ENCODE measurements around the gene ADRA2C. TPM values are rescaled to one million over a fixed set of nuclear protein-coding genes. Genes with fewer than 3 reads are reported as not detected.
A peak's percentile ranks its signal among the peaks of the same experiment; 100 is the strongest.

ADRA2C gene
- total RNA-seq, 1 donor from 2014 or later, result 7.9 TPM

- Mint-ChIP-seq H3K27me3 (peaks cover 68% of the 10 kb centered on the region), H3K36me3 (no peaks in the 10 kb centered on the region), H3K4me3 (no peak overlapping the region), H3K27ac (no peak overlapping the region), H3K9me3 (no peaks in the 10 kb centered on the region), H3K4me1 (ENCODE audit: unreplicated experiment) (peaks cover 21% of the 10 kb centered on the region)
- TF ChIP-seq CTCF (conservative IDR thresholded peaks at IDR 0.05), result peak; percentile 74
- DNase-seq (ENCODE audit: extremely low spot score, unreplicated experiment), result no peak
Measured at GRCh38 chr4:3747581-3747904, 18.6 kb upstream of the ADRA2C start.

GRCh38 chr4:3748136-3748898 is 17.9 kb upstream of the ADRA2C start:
- Mint-ChIP-seq H3K4me1 (ENCODE audit: unreplicated experiment) (peaks cover 21% of the 10 kb centered on the region), H3K27ac (peak overlapping the region; percentile 40), H3K4me3 (no peak overlapping the region), H3K9me3 (no peaks in the 10 kb centered on the region), H3K27me3 (peaks cover 63% of the 10 kb centered on the region), H3K36me3 (no peaks in the 10 kb centered on the region)
- TF ChIP-seq CTCF (conservative IDR thresholded peaks at IDR 0.05), result no peak
- no peak for DNase-seq (ENCODE audit: extremely low spot score, unreplicated experiment)

GRCh38 chr4:3749081-3749480 is 17.1 kb upstream of the ADRA2C start:
- Mint-ChIP-seq H3K27me3 (peaks cover 59% of the 10 kb centered on the region), H3K9me3 (no peaks in the 10 kb centered on the region), H3K4me3 (no peak overlapping the region), H3K27ac (no peak overlapping the region), H3K36me3 (no peaks in the 10 kb centered on the region), H3K4me1 (ENCODE audit: unreplicated experiment) (peaks cover 21% of the 10 kb centered on the region)
- DNase-seq (ENCODE audit: extremely low spot score, unreplicated experiment), result no peak
- TF ChIP-seq CTCF (conservative IDR thresholded peaks at IDR 0.05), result no peak

DNA sequence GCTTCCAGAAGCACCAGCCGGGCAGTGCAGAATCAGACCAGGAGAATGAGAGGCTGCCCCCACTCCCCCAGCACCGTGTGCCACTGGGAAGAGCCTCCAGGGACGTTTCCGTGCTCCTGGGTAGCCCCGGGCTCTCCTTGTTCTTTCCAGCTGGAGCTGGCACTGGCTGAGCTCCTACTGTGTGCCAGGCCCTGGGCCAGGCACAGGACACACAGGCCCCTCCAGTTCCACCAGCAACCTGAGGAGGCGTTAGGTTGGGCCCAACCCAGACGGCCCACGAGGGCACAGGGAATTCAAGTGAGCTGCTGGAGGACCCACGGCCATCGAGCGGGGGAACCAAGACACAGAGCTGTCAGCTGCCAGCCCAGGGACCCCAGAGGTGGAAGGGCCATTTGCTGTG is 15.9 kb upstream of the ADRA2C start:
- TF ChIP-seq CTCF (conservative IDR thresholded peaks at IDR 0.05), result no peak
- Mint-ChIP-seq H3K27ac (no peak overlapping the region), H3K27me3 (peaks cover 61% of the 10 kb centered on the region)

DNA sequence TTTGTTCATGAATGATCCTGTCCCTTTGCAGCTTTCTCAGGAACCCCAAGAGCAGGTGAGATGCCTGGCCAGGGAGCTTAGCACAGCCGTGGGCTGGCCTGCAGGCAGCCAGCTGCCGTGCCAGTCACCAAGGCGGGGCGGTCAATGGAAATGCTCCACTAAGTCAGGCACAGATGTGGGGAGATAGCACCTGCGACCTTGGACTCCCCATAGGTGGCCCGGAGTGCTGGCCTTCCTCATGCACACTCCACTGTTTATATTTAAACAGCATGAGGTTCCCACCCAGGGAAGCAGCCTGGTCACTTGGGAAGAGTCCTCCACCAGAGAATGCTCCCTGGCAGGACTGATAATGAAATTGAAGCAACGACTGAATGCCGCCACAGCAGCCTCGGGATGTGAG is 14.2 kb upstream of the ADRA2C start:
- peaks cover 4% of the 10 kb centered on the region for H3K4me1 Mint-ChIP-seq (ENCODE audit: unreplicated experiment)
- no peak for TF ChIP-seq CTCF (conservative IDR thresholded peaks at IDR 0.05)
- no peak overlapping the region for H3K4me3 Mint-ChIP-seq
- H3K36me3 Mint-ChIP-seq, result no peaks in the 10 kb centered on the region
- H3K27me3 Mint-ChIP-seq, result peaks cover 51% of the 10 kb centered on the region
- DNase-seq (ENCODE audit: extremely low spot score, unreplicated experiment), result no peak
- H3K9me3 Mint-ChIP-seq, result no peaks in the 10 kb centered on the region
- H3K27ac Mint-ChIP-seq, result no peak overlapping the region

More for the DNA sequence above, 15.9 kb upstream of the ADRA2C start:
- Mint-ChIP-seq H3K9me3 (no peaks in the 10 kb centered on the region), H3K4me1 (ENCODE audit: unreplicated experiment) (peaks cover 12% of the 10 kb centered on the region), H3K36me3 (no peaks in the 10 kb centered on the region), H3K4me3 (no peak overlapping the region)
- no peak for DNase-seq (ENCODE audit: extremely low spot score, unreplicated experiment)
